Dendritic cell treated with granulocyte-macrophage colony-stimulating factor and Interleukin-4, amounts not matched to agents 40 ng/mL and 50 ng/mL, for 4 days (primary cell): ENCODE measurements around the gene ARHGAP28.
"Not testable (repeated sequence)": the region's sequence is repeated elsewhere in the genome, so short reads cannot be mapped to it uniquely, and the experiment has no call there.

Experiments used
- H3K27ac Mint-ChIP-seq: one replicate; pipeline ENCODE4 v1.8.0; 2022; ENCODE audit warnings: mild to moderate bottlenecking, mixed read lengths
- H3K27me3 Mint-ChIP-seq: one replicate; pipeline ENCODE4 v1.8.0; 2022; ENCODE audit warnings: mild to moderate bottlenecking, mixed read lengths
- H3K36me3 Mint-ChIP-seq: one replicate; pipeline ENCODE4 v1.8.0; 2022; ENCODE audit warnings: low read depth, mixed read lengths
- H3K4me1 Mint-ChIP-seq: one replicate; pipeline ENCODE4 v1.8.0; 2022; ENCODE audit warnings: low read depth, mixed read lengths
- H3K4me3 Mint-ChIP-seq: one replicate; pipeline ENCODE4 v1.8.0; 2022; ENCODE audit warnings: mild to moderate bottlenecking, moderate library complexity, mixed read lengths
- H3K9me3 Mint-ChIP-seq: one replicate; pipeline ENCODE4 v1.8.0; 2022; ENCODE audit warnings: mixed read lengths
- intact Hi-C: fragments of 100-400 bp; cut with micrococcal nuclease; formaldehyde crosslinking; loops from one replicate; pipeline ENCODE4 v1.15.0; 2022

ARHGAP28 gene

GRCh38 chr18:6796511-6796910 is 67.0 kb downstream of the ARHGAP28 start:
- H3K27ac Mint-ChIP-seq, result no peak overlapping the region
- peaks cover 7% of the 10 kb centered on the region for H3K9me3 Mint-ChIP-seq
- no peaks in the 10 kb centered on the region for H3K27me3 Mint-ChIP-seq
- H3K36me3 Mint-ChIP-seq, result no peaks in the 10 kb centered on the region
- intact Hi-C loops, result no loop called here
- H3K4me3 Mint-ChIP-seq, result no peak overlapping the region
- H3K4me1 Mint-ChIP-seq, result no peaks in the 10 kb centered on the region

- Mint-ChIP-seq H3K36me3 (no peaks in the 10 kb centered on the region), H3K4me1 (no peaks in the 10 kb centered on the region), H3K27me3 (no peaks in the 10 kb centered on the region), H3K4me3 (no peak overlapping the region), H3K9me3 (peaks cover 7% of the 10 kb centered on the region), H3K27ac (no peak overlapping the region)
- intact Hi-C loops, result no loop called here
Measured at GRCh38 chr18:6797171-6797570, 67.7 kb downstream of the ARHGAP28 start.

GRCh38 chr18:6798896-6799295 is 69.4 kb downstream of the ARHGAP28 start:
- no peaks in the 10 kb centered on the region for H3K4me1 Mint-ChIP-seq
- no peaks in the 10 kb centered on the region for H3K27me3 Mint-ChIP-seq
- intact Hi-C loops, result no loop called here
- no peak overlapping the region for H3K27ac Mint-ChIP-seq
- H3K9me3 Mint-ChIP-seq, result peaks cover 7% of the 10 kb centered on the region
- H3K36me3 Mint-ChIP-seq, result no peaks in the 10 kb centered on the region
- H3K4me3 Mint-ChIP-seq, result no peak overlapping the region

- H3K4me1 Mint-ChIP-seq, H3K36me3 Mint-ChIP-seq, intact Hi-C loops, H3K9me3 Mint-ChIP-seq, H3K27me3 Mint-ChIP-seq, H3K4me3 Mint-ChIP-seq, H3K27ac Mint-ChIP-seq: not testable (repeated sequence)
Measured at GRCh38 chr18:6800309-6800708, 70.8 kb downstream of the ARHGAP28 start.

- H3K36me3 Mint-ChIP-seq, result no peaks in the 10 kb centered on the region
- H3K4me1 Mint-ChIP-seq, result no peaks in the 10 kb centered on the region
- peaks cover 22% of the 10 kb centered on the region for H3K9me3 Mint-ChIP-seq
- H3K4me3 Mint-ChIP-seq, result no peak overlapping the region
- intact Hi-C loops, result no loop called here
- H3K27ac Mint-ChIP-seq, result no peak overlapping the region
- H3K27me3 Mint-ChIP-seq, result no peaks in the 10 kb centered on the region
Measured at GRCh38 chr18:6807515-6808257, 78.2 kb downstream of the ARHGAP28 start.

- intact Hi-C loops, result no loop called here
Measured at GRCh38 chr18:6810191-6810590, 80.7 kb downstream of the ARHGAP28 start.

GRCh38 chr18:6811816-6812215 is 82.3 kb downstream of the ARHGAP28 start:
- Mint-ChIP-seq H3K4me1 (no peaks in the 10 kb centered on the region), H3K27ac (no peak overlapping the region), H3K9me3 (peaks cover 31% of the 10 kb centered on the region), H3K27me3 (no peaks in the 10 kb centered on the region), H3K4me3 (no peak overlapping the region), H3K36me3 (no peaks in the 10 kb centered on the region)
- intact Hi-C loops, result no loop called here

More at GRCh38 chr18:6810191-6810590, 80.7 kb downstream of the ARHGAP28 start:
- Mint-ChIP-seq H3K27ac (no peak overlapping the region), H3K4me3 (no peak overlapping the region), H3K36me3 (no peaks in the 10 kb centered on the region), H3K4me1 (no peaks in the 10 kb centered on the region), H3K27me3 (no peaks in the 10 kb centered on the region), H3K9me3 (peaks cover 31% of the 10 kb centered on the region)

- H3K27me3 Mint-ChIP-seq, result no peaks in the 10 kb centered on the region
- H3K4me1 Mint-ChIP-seq, result no peaks in the 10 kb centered on the region
- no peaks in the 10 kb centered on the region for H3K36me3 Mint-ChIP-seq
- H3K4me3 Mint-ChIP-seq, result no peak overlapping the region
- intact Hi-C loops, result no loop called here
- H3K27ac Mint-ChIP-seq, result no peak overlapping the region
- peaks cover 19% of the 10 kb centered on the region for H3K9me3 Mint-ChIP-seq
Measured at GRCh38 chr18:6814882-6815425, 85.4 kb downstream of the ARHGAP28 start.

- Mint-ChIP-seq H3K4me3 (no peak overlapping the region), H3K4me1 (no peaks in the 10 kb centered on the region), H3K9me3 (peaks cover 9% of the 10 kb centered on the region), H3K27me3 (no peaks in the 10 kb centered on the region), H3K36me3 (no peaks in the 10 kb centered on the region), H3K27ac (no peak overlapping the region)
- intact Hi-C loops, result no loop called here
Measured at GRCh38 chr18:6816154-6816553, 86.6 kb downstream of the ARHGAP28 start.

- peaks cover 4% of the 10 kb centered on the region for H3K9me3 Mint-ChIP-seq
- intact Hi-C loops, result no loop called here
- H3K27me3 Mint-ChIP-seq, result no peaks in the 10 kb centered on the region
- no peak overlapping the region for H3K27ac Mint-ChIP-seq
- no peak overlapping the region for H3K4me3 Mint-ChIP-seq
- H3K4me1 Mint-ChIP-seq, result no peaks in the 10 kb centered on the region
- no peaks in the 10 kb centered on the region for H3K36me3 Mint-ChIP-seq
Measured at GRCh38 chr18:6819332-6819731, 89.8 kb downstream of the ARHGAP28 start.

- no peaks in the 10 kb centered on the region for H3K27me3 Mint-ChIP-seq
- H3K27ac Mint-ChIP-seq, result no peak overlapping the region
- no peaks in the 10 kb centered on the region for H3K36me3 Mint-ChIP-seq
- no peak overlapping the region for H3K4me3 Mint-ChIP-seq
- no peaks in the 10 kb centered on the region for H3K4me1 Mint-ChIP-seq
- intact Hi-C loops, result no loop called here
- no peaks in the 10 kb centered on the region for H3K9me3 Mint-ChIP-seq
Measured at GRCh38 chr18:6820314-6820713, 90.8 kb downstream of the ARHGAP28 start.

- H3K27ac Mint-ChIP-seq, result no peak overlapping the region
- no peak overlapping the region for H3K4me3 Mint-ChIP-seq
- intact Hi-C loops, result no loop called here
- H3K4me1 Mint-ChIP-seq, result no peaks in the 10 kb centered on the region
- no peaks in the 10 kb centered on the region for H3K9me3 Mint-ChIP-seq
- H3K36me3 Mint-ChIP-seq, result no peaks in the 10 kb centered on the region
- no peaks in the 10 kb centered on the region for H3K27me3 Mint-ChIP-seq
Measured at GRCh38 chr18:6821356-6821755, 91.8 kb downstream of the ARHGAP28 start.

- H3K27me3 Mint-ChIP-seq, H3K4me1 Mint-ChIP-seq, H3K36me3 Mint-ChIP-seq, intact Hi-C loops, H3K4me3 Mint-ChIP-seq, H3K9me3 Mint-ChIP-seq, H3K27ac Mint-ChIP-seq: not testable (repeated sequence)
Measured at GRCh38 chr18:6827161-6827560, 97.6 kb downstream of the ARHGAP28 start.

GRCh38 chr18:6827566-6827965 is 98.0 kb downstream of the ARHGAP28 start:
- H3K9me3 Mint-ChIP-seq, H3K36me3 Mint-ChIP-seq, H3K27ac Mint-ChIP-seq, H3K4me3 Mint-ChIP-seq, intact Hi-C loops, H3K4me1 Mint-ChIP-seq, H3K27me3 Mint-ChIP-seq: not testable (repeated sequence)

- Mint-ChIP-seq H3K36me3 (no peaks in the 10 kb centered on the region), H3K9me3 (peaks cover 24% of the 10 kb centered on the region), H3K4me3 (no peak overlapping the region), H3K27ac (no peak overlapping the region), H3K27me3 (no peaks in the 10 kb centered on the region), H3K4me1 (no peaks in the 10 kb centered on the region)
- intact Hi-C loops, result no loop called here
Measured at GRCh38 chr18:6830916-6831315, 101.4 kb downstream of the ARHGAP28 start.
